BLaER1 treated with 17β-estradiol and CSF1 and Interleukin-3, amounts not matched to agents 10 nM and 100 nM (cell line): ENCODE data around the gene FOXL1.
"Not testable (repeated sequence)": the region's sequence is repeated elsewhere in the genome, so short reads cannot be mapped to it uniquely, and the experiment has no call there.

Experiments used
- H3K27ac ChIP-seq, 11 experiments: shearing (Covaris generic); formaldehyde crosslinking; 2 replicates each; pipeline ENCODE4 v1.8.1; 2022
- H3K27me3 ChIP-seq, 11 experiments: shearing (Covaris generic); formaldehyde crosslinking; 2 replicates each; pipeline ENCODE4 v1.8.1; 2022
- H3K36me3 ChIP-seq, 11 experiments: shearing (Covaris generic); formaldehyde crosslinking; 2 replicates each; pipeline ENCODE4 v1.8.1; 2022
- H3K4me1 ChIP-seq, 10 experiments: shearing (Covaris generic); formaldehyde crosslinking; 2 replicates each; pipeline ENCODE4 v1.8.1; 2022
- H3K4me2 ChIP-seq, 11 experiments: shearing (Covaris generic); formaldehyde crosslinking; 2 replicates each; pipeline ENCODE4 v1.8.1; 2022
- H3K4me3 ChIP-seq, 10 experiments: shearing (Covaris generic); formaldehyde crosslinking; 2 replicates each; pipeline ENCODE4 v1.8.1; 2022
- H3K9ac ChIP-seq, 11 experiments: shearing (Covaris generic); formaldehyde crosslinking; 2 replicates each; pipeline ENCODE4 v1.8.1; 2022
- H3K9me3 ChIP-seq, 11 experiments: shearing (Covaris generic); formaldehyde crosslinking; replicated peaks in 1 of 11; 2 replicates each; pipeline ENCODE4 v1.8.1; 2022
- H4K20me1 ChIP-seq, 11 experiments: shearing (Covaris generic); formaldehyde crosslinking; 2 replicates each; pipeline ENCODE4 v1.8.1; 2022
- Cebpa-rat ChIP-seq, 11 experiments: shearing (Covaris generic); IDR thresholded peaks; 2 replicates each; pipeline ENCODE4 v1.8.1; 2022

The FOXL1 gene

GRCh38 chr16:86587487-86587886 is 9.1 kb downstream of the FOXL1 start:
- no peak overlapping the region for H3K27ac ChIP-seq
- no peak overlapping the region for H3K4me3 ChIP-seq
- no peaks in the 10 kb centered on the region for H3K9me3 ChIP-seq
- H3K9ac ChIP-seq: no peak overlapping the region
- no peaks in the 10 kb centered on the region for H4K20me1 ChIP-seq
- no peaks in the 10 kb centered on the region for H3K36me3 ChIP-seq
- no peak overlapping the region for H3K4me2 ChIP-seq
- no peak for TF ChIP-seq Cebpa-rat (IDR thresholded peaks at IDR 0.05)
- no peaks in the 10 kb centered on the region; a peak in 1 of 22 replicates for H3K27me3 ChIP-seq
- peaks cover 0 to under 1% (median 0%) of the 10 kb centered on the region in 10 experiments; a peak in 3 of 20 replicates for H3K4me1 ChIP-seq

- not testable (repeated sequence) for H4K20me1 ChIP-seq, H3K4me1 ChIP-seq, H3K9me3 ChIP-seq, H3K36me3 ChIP-seq, H3K4me2 ChIP-seq, H3K4me3 ChIP-seq, H3K9ac ChIP-seq, H3K27ac ChIP-seq, H3K27me3 ChIP-seq
Measured at GRCh38 chr16:86587955-86588354, 9.6 kb downstream of the FOXL1 start.

DNA sequence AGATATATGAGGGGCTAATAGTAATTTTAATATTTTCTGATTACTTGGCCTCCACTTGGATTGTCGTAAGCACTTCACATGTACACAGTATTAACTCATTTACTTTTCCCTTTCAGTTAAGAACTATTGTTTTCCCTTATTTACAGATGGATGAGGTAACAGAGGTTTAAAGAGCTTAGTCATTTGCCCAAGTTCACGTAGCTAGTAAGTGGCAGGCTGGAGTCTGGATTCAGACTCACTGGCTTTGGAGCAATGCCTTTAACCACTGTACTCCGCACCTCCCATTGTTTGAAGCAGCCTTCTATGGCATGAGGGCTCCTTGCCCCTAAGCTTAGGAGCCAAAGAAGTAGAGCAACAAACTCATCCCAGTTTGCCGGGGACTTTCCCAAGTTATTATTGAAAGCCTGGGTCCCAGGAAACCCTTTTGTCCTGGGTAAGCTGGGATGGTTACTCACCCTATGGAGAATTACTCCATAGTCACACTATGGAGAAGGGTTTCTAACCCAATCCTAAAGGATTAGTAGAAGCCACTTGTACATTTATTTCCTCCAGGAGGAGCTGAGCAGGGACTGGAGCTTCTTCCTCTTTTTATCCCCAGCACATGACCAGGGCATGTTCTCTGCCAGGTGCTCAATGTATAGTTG is 12.3 kb downstream of the FOXL1 start:
- TF ChIP-seq Cebpa-rat (IDR thresholded peaks at IDR 0.05): no peak
- no peaks in the 10 kb centered on the region for H3K27me3 ChIP-seq
- no peaks in the 10 kb centered on the region for H3K9me3 ChIP-seq
- no peak overlapping the region for H3K9ac ChIP-seq
- H3K4me2 ChIP-seq: no peak overlapping the region
- H3K4me3 ChIP-seq: no peak overlapping the region
- H3K36me3 ChIP-seq: no peaks in the 10 kb centered on the region
- H3K4me1 ChIP-seq: peaks cover 7 to 16% (median 12%) of the 10 kb centered on the region in 10 experiments; a peak in 17 of 20 replicates
- no peak overlapping the region for H3K27ac ChIP-seq
- H4K20me1 ChIP-seq: no peaks in the 10 kb centered on the region

DNA sequence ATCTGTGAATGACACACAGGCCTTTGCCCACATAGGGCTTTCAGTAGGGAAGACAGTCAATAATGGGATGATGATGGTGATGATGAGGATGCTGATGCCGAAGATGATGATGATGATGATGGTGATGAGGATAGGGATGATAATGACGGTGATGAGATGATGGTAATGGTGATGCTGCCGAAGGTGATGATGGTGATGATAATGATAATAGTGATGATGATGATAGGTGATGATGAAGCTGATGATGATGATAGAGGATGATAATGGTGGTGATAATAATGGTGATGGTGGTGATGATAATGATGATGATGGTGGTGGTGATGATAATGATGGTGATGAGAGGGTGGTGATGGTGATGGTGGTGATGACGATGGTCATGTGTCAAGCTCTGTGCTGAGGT is 12.9 kb downstream of the FOXL1 start:
- no peak for TF ChIP-seq Cebpa-rat (IDR thresholded peaks at IDR 0.05)
- no peak overlapping the region for H3K4me2 ChIP-seq

GRCh38 chr16:86593913-86594620 is 15.7 kb downstream of the FOXL1 start:
- H3K9ac ChIP-seq: no peak overlapping the region
- no peak overlapping the region for H3K27ac ChIP-seq
- peak overlapping the region in 9 of 11 experiments; percentile 59 to 82 (median 65); a peak in 12 of 22 replicates for H3K4me2 ChIP-seq
- no peak for TF ChIP-seq Cebpa-rat (IDR thresholded peaks at IDR 0.05)
- H3K27me3 ChIP-seq: no peaks in the 10 kb centered on the region
- H4K20me1 ChIP-seq: no peaks in the 10 kb centered on the region
- H3K36me3 ChIP-seq: no peaks in the 10 kb centered on the region
- H3K4me3 ChIP-seq: no peak overlapping the region
- H3K9me3 ChIP-seq: peaks cover 0 to 13% (median 11%) of the 10 kb centered on the region in 11 experiments; a peak in 10 of 22 replicates
- peaks cover 7 to 35% (median 18%) of the 10 kb centered on the region in 10 experiments; a peak in 17 of 20 replicates for H3K4me1 ChIP-seq

More for the DNA sequence above, 12.9 kb downstream of the FOXL1 start:
- Histone ChIP-seq H3K4me1 (peaks cover 7 to 16% (median 12%) of the 10 kb centered on the region in 10 experiments; a peak in 17 of 20 replicates), H3K9me3 (no peaks in the 10 kb centered on the region), H3K4me3 (no peak overlapping the region), H3K27me3 (no peaks in the 10 kb centered on the region), H3K36me3 (no peaks in the 10 kb centered on the region), H3K9ac (no peak overlapping the region), H4K20me1 (no peaks in the 10 kb centered on the region), H3K27ac (no peak overlapping the region)

- Histone ChIP-seq H3K9ac (no peak overlapping the region), H3K4me1 (peaks cover 7 to 42% (median 25%) of the 10 kb centered on the region in 10 experiments; a peak in 17 of 20 replicates), H3K27me3 (no peaks in the 10 kb centered on the region), H3K9me3 (peaks cover 0 to 14% (median 12%) of the 10 kb centered on the region in 11 experiments; a peak in 10 of 22 replicates), H4K20me1 (no peaks in the 10 kb centered on the region), H3K36me3 (no peaks in the 10 kb centered on the region), H3K4me2 (no peak overlapping the region), H3K27ac (no peak overlapping the region), H3K4me3 (no peak overlapping the region)
- no peak for TF ChIP-seq Cebpa-rat (IDR thresholded peaks at IDR 0.05)
Measured at GRCh38 chr16:86594721-86595120, 16.4 kb downstream of the FOXL1 start.

GRCh38 chr16:86595983-86596605 is 17.7 kb downstream of the FOXL1 start:
- H3K4me1 ChIP-seq: peaks cover 7 to 45% (median 26%) of the 10 kb centered on the region in 10 experiments; a peak in 17 of 20 replicates
- no peaks in the 10 kb centered on the region for H4K20me1 ChIP-seq
- H3K4me3 ChIP-seq: no peak overlapping the region
- H3K9ac ChIP-seq: no peak overlapping the region
- TF ChIP-seq Cebpa-rat (IDR thresholded peaks at IDR 0.05): no peak
- H3K9me3 ChIP-seq: peaks cover 0 to 23% (median 13%) of the 10 kb centered on the region in 11 experiments; a peak in 12 of 22 replicates
- H3K27ac ChIP-seq: no peak overlapping the region
- H3K27me3 ChIP-seq: no peaks in the 10 kb centered on the region
- no peak overlapping the region for H3K4me2 ChIP-seq
- no peaks in the 10 kb centered on the region for H3K36me3 ChIP-seq

DNA sequence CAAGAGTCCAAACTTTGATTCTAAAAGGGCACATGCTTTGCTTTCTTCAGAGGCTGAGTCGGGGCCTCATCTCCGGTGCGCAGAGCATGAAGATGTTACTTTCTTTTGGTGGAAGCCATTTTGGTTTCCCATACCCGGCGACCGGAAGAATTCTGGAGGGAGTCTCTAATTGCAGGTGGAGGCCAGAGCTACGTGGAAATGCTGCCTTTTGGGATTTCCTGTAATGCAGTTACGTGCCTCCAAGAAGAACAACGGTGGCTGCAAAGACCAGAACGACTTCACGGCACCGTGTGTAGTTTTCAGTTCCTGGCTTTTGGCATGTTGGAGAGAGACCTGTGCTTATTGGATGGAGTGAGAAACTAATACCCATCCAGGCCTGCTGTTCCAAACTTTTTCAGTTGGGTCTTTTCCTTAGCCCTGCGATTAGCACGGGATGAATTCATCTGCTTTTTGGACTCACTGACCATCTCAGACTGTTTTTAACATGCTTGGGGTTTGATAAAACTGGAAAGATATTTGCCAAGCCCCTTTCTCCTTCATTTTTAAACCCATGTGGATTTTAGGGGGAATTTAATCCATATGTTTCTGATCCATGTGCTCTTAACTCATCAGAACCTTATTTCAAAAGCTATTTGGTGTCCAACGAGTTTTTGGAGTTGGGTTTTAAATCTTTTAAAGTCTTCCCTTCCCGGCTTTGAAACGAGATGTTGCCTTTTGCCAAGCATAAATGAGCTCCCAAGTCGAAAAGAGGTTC is 19.0 kb downstream of the FOXL1 start:
- H3K36me3 ChIP-seq: no peaks in the 10 kb centered on the region
- peaks cover 7 to 45% (median 26%) of the 10 kb centered on the region in 10 experiments; a peak in 17 of 20 replicates for H3K4me1 ChIP-seq
- no peak overlapping the region for H3K4me3 ChIP-seq
- H3K9ac ChIP-seq: no peak overlapping the region
- no peaks in the 10 kb centered on the region for H4K20me1 ChIP-seq
- H3K27me3 ChIP-seq: no peaks in the 10 kb centered on the region
- TF ChIP-seq Cebpa-rat (IDR thresholded peaks at IDR 0.05): no peak
- peaks cover 0 to 24% (median 13%) of the 10 kb centered on the region in 11 experiments; a peak in 13 of 22 replicates for H3K9me3 ChIP-seq
- peak overlapping the region in 2 of 11 experiments; percentile 0 to 19; a peak in 2 of 22 replicates for H3K4me2 ChIP-seq
- H3K27ac ChIP-seq: no peak overlapping the region
